NK-92 (cell line): ENCODE data around the gene F2RL3.

ENCODE experiments used
- DNase-seq: peaks from one replicate; lab custom pipeline; 2025; ENCODE audit not compliant: unreplicated experiment; lab: John Stamatoyannopoulos, UW

Gene F2RL3

DNA sequence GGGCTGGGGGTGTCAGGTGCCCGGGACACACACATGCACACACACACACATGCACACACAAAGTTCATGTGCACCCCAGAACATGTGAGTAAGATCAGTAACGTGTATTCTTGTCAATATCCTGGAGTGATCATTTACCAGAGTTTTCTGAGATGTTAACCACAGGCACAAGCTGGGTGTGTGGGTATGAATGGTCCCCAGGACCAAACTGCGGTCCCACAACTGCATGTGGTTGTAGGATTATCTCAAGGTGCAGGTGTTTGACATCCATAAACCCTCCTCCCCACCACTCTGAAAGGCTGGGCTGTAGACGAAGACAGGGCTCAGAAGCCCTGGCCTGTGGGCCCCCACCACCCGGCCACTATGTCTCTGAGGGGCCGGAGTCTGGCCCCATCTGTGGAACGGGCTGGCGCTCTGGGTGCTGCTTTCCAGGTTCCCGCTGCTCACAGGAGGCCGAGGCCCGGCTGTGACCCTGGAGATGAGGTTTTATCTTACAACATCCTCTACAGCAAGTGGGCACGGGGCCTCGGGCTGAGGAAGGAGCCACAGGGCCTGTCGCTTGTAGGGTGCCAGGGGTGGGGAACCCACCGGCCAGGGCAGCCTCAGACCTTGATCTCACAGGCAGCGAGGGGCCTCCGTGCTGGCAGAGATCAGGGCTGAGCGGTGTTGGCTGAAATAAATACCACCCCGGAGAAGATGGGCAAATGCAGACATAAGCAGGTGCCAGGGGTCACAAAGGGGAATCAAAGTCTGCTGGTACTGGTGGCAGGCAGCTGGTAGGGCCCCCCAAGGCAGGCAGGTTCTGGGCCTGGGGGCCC is 4.3 kb downstream of the F2RL3 start:
- no peak for DNase-seq

DNA sequence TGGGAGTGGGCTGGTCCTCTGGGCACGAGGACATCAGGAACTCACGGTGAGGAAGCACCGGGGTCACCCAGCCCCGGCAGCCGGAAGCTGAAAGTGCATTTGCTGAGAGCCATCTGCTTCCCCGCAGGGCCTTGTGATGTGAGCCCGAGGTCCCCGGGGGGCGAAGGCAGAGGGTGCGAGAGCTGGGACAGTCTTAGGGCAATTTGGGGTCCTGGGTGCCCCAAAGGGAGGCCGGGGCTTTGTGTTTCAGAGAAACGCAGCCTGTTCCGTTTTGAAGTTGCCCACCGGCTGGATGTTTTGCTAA is 4.8 kb downstream of the F2RL3 start:
- no peak for DNase-seq

DNA sequence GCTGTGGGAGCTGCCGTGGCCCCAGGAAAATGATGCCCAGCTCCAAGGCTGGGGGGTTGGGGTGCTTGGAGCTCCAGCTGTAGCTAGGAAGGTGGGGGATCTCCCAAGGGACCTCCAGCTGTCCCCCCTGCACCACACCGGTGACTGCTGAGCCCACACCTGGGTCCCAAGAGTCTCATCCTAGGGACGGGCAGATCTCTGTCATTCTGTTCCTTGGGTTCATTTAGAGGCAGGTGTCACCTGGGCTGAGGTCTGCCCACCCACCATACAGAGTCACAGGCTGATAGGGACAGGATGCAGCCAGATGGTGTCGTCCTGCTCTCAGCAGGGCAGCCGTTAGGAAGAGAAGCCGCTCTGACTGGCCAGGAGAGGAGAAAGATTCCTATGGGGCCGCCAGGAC is 5.3 kb downstream of the F2RL3 start:
- no peak for DNase-seq

DNA sequence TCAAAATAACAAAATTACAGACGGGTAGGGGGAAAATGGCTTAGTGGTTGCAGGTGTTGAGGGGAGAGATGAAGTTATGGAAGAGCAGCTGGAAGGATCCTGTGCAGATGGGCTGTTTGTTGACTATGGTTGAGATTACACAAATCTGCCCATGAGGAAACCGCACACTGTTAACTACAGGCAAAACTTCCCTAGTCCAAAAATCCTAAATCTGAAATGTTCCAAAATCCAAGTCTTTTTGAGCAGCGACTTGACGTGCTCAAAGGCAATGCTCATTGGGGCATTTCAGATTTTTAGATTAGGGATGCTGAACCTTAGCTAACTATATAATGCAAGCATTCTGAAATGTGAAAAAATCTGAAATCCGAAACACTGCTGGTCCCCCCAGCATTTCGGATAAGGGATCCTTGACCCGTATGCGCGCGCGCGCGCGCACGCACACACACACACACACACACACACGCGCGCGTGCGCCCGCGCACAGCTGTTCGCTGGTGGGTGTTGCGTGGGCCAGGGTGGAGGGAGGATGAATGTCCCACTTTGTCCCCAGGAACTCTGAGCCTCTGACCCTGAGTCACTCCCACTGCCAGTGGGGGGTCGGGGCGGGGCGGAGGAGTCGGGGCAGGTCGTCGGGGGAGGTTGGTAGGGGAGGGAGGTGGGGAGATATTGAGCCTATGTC is 6.8 kb downstream of the F2RL3 start:
- DNase-seq: no peak

DNA sequence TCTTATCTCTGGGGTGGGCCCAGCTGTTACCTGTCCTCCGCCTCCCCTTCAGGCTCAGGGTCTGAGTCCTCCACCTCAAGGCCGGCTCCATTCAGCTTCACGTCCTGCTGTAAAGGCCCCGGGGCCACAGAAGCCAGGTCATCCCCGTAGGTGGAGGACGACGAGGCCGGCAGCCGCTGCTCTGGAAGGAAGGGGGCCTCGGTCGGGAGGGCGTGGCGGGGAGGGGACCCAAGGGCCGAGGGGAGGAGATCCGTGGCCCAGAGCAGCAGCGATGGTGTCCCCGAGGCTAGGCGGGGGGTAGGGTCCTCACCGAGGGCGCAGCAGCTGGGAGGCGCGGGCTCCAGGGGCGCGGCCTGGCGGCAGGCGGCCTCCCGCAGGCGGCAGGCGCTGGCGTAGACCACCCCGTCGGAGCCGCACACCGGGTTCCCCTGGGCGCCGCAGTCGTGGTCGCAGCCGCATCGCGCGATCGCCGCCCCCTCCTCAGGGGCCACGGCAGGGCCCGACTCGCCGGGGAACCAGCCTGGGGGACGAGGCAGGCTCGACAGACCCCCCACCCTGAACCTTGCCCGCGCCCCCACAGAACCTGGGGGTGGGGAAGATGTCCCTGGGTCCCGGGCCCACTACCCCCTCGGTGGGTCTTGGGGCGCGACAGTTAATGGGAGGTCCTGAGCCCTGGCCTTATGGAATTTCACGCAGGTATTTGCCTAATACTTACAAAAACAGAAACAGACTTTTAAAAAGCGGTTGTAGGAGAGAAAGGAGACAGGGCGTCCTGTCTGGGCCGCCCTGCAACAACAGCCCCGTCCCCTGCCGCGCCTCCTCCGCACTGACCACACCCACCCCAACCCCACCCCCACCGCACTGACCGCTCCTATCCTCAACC is 7.6 kb downstream of the F2RL3 start:
- no peak for DNase-seq

DNA sequence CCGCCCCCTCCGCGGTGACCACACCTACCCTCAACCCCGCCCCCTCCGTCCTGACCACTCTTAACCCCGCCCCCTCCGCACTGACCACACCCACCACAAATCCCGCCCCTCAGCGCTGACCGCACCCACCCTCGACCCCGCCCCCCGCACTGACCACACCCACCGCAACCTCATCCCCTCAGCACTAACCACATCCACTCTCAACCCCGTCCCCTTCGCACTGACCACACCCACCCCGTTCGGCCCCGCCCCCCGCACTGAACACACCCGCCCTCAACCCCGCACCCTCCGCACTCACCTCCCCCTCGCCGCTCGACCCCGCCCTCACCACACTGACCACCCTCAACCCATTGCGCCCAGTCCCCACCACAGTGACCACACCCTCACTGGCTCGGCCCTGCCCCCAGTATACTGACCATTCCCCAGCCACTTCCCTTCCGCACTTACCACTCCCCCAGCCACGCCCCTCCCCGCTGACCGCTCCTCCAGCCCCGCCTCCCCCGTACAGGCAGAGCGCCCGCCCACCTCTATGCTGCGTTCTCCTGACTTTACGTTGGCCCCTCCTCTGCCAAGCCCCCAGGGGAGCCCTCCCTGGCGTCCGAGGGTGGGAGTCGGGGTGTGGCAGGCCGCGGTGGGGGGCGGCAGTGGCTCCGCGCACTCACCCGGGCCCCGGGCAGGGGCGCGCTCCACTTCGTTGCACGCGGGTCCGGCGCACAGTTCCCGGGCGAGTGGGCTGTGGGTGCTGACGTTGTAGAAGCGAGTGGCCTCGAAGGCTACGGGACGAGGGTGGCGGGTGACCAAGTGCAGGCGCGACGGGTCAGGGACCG is 8.4 kb downstream of the F2RL3 start:
- DNase-seq: no peak

DNA sequence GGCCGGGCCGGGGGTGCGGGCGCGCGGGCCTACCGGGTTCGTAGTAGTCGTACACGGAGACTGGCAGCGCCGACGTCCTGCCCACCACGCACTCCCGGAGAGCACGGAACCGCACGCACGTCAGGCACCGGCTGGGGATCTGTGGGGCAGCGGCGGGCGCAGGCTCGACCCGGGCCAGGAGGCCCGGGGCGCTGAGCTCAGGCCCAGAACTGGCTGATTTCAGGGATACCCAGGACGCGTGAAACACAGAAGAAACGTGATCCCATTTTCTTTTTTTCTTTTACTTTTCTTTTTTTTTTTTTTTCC is 9.0 kb downstream of the F2RL3 start:
- no peak for DNase-seq

DNA sequence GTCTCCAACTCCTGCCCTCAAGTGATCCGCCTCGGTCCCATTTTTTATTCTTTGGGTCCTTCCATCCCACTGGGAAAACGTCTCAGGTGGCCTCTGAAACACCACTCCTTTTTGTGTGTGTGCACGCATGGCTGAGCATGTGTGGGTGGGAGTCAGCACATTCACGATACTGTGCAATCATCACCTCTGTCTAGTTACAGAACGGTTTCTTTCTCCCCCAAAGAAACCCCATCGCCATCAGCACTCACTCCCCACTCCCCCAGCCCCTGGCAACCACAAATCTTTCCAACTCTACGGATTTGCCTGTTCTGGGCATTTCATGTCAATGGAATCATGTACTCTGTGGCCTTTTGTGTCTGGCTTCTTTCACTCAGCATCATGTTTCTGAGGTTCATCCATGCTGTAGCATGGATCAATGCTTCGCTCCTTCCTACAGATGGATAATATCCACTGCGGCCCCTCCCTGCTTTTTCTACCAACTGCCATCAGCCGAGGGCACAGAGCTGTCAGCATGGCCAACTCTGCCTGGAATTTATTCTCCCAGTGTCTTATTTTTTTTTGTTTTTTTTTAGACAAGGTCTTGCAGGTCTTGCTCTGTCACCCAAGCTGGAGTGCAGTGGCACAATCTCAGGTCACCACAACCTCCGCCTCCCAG is 9.7 kb downstream of the F2RL3 start:
- no peak for DNase-seq

DNA sequence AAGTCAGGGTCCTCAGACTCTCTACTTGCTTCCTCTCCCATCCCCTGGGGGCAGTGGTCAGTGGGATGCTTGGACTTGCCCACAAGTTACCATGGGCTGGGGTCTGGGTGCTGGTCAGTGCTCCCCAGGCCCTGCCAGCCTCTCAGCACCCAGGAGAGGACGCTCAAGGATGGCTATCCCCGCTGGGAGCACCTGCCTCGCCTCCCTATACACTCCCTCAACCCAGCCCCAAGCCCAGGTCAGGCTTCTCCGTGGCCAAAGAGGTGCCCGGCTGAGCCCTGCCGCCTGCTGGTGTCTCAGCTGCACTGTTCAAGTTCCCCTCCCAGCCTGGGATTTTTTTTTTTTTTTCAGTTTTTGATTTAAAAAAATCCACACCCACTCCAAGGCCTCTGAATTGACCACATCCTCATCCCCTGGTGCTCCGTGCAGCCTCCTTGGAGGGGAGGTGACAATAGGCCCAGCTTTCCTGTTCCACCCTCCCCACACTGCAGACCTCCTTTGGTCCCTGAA is 10.8 kb downstream of the F2RL3 start:
- no peak for DNase-seq

DNA sequence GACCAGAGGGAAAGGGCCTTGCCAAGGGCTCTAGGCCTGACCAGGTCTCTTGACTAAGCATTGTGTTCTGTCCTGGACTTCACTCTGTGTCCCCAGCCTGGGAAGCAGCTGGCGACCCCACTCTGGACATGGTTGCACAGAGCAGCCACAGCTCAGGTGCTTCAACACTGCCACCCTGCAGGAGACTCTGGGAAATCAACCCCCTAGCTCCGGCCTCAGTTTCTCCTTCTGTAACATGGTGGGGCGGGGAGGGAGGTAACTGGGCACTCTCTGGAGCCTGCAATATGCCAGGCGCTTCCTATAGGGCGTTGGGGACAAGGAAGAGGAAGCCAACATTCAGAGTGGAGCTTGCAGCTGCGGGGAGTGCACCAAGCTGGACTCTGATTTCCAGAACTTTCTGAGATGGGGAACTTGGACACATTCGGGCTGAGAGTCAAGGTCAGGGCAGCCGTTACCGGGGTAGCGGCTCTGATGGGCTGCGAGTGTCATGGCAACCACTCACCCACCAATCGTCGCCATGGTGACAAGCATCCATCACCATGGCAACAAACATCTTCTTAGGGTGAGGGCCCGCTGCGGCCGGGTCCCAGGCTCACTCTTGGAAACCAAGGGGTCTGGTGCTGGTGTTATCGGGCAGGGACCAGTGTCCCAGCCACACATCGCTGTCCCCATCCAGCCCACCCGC is 12.8 kb downstream of the F2RL3 start:
- DNase-seq: no peak

DNA sequence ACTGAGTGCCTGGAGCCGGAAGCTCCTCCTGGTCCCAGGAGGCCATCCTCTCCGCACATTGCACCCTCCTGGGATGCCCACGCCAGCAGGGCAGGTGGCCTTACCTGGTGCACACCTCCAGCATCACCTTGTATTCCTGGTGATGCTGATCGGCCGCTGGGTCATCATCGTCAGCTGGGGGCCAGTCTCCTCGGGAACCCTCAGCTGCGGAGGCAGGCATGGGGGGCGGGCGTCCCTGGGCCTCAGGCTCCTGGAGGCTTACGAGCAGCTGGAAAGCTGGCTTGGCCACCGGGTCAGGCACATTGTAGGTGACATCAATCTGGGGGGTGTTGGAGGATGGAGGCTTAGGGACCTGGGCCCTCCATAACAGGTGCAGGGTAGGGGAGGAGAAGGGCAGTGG is 13.7 kb downstream of the F2RL3 start:
- no peak for DNase-seq

DNA sequence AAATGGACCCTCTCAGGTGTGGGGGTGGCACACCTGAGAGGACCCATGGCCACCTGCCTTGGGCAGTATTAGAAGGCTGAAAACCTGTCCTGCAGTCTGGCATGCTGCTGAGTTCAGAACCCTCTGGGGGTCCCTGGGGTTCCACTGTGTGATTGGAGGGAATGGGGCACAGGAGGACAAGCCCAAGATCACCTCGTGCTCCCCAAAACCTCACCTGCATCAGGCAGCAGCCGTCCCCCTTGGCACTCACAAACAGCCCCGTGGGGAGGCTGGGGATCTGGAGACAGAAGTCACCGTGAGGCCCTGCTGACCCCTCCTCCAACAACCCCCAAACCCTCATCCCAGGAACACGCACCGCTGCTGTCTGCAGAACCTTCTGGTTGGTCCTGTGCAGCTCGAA is 14.5 kb downstream of the F2RL3 start:
- DNase-seq: no peak

DNA sequence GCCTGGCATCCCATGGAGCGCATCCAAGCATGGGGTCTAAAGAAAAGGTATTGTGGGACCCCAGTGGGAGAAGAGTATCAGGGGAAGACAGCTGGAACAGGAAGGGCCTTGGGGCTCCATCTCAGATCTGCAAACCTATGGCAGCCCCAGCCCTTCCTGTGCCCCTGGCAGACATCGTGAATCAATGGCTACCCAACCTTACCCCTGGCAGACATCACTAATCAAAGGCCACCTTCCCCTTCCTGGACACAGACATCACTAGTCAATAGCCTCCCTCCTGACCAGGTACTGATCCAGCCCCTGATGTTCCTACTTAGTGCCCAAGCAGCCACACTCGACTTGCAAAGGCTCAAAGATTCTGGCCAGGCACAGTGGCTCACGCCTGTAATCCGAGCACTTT is 15.8 kb downstream of the F2RL3 start:
- DNase-seq: no peak

DNA sequence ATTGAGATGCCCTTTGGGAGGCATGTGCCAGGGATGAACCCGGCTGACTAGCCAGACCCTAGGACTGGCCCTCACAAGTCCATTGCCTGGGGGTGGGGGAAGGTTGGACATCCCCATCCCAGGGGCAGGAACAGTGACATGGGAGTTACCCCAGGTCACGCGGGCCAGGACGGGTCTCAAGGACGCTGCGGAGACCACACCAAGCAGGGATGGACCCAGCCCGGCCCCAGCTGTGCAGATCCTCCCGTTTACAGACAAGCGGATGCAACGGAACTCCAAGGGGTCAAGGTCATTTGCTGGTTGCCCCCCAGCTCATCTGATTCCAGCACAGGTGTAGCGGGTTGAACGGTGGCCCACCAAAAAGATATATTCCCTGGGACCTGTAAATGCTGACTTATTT is 20.0 kb downstream of the F2RL3 start:
- DNase-seq: no peak

DNA sequence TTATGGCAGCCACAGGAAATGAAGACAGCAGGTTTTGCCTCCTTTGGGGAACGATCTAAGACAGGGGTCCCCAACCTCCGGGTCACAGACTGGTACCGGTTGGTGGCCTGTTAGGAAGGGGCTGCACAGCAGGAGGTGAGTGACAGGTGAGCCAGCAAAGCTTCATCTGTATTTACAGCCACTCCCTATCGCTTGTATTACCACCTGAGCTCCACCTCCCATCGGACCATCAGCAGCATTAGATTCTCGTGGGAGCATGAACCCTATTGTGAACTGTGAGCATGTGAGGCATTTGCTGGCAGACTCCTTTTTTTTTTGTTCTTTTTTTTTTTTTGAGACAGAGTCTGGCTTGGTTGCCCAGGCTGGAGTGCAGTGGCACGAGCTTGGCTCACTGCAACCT is 22.2 kb downstream of the F2RL3 start:
- DNase-seq: no peak

DNA sequence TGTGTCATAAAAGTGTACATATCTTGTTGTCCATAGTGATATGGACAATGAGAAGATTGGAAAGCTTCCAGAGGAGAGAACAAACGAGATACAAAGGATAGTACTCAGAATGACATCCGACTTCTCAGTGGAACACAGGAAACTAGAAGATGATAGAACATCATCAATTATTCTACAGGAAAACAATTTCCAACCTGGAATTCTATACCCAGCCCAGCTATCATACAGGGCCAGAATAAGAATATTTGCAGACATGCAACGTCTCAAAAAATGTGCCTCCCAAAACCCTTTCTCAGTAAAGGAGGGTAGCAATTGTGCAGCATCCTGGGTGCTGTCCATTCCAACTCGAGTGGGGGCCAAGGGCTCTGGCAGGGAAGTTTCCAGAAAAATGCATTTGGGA is 24.0 kb downstream of the F2RL3 start:
- no peak for DNase-seq

DNA sequence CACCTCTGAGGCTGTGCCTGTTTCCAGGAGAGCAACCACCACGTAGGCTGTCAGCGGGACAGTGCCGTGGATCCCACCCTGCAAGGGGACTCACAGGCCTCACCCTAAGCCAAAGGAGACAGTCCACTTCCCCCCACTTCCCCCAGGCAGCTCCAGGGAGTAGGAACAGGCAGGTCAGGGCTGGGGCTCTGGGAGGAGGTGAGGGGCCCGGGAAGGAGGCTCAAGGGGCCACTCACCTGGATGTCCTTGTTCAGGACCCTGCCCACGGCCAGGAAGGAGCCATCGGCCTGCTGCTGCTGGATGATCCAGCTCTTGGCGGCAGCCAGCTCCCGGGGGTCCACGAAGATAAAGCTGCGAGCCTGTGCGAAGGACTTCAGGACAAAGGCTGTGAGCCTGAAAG is 25.6 kb downstream of the F2RL3 start:
- DNase-seq: no peak

DNA sequence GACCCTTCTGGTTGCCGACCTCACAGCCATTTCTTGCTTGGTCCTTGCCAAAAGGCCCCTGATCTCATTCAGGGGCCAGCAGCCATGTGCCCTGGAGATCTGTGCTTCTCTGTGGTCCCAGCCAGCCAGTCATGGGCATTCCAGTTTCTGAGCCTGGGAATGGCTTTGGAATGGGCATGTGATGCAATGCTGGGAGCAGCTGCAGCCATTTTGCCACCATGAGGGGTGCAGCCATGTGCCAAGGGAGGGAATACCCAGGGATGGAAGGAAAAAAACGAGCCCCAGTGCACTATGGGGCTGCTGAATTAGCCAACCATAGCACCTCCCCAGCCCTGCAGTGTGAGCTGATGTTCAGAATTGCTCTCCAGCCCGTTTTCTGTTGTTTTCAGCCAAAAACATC is 26.3 kb downstream of the F2RL3 start:
- DNase-seq: no peak

DNA sequence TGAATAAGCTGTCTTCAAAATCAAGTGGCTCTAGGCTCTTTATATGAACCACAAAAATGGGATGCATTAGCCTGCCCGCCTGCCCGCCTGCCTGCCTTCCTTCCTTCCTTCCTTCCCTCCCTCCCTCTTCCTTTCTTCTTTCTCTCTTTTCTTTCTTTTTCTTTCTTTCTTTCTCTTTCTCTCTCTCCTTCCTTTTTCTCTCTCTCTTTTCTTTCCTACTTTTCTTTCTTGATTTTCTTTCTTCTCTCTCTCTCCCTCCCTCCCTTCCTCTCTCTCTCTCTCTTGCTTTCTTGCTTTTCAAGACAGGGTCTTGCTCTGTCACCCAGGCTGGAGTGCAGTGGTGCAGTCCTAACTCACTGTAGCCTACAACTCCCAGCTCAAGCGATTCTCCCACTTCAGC is 26.9 kb downstream of the F2RL3 start:
- no peak for DNase-seq

DNA sequence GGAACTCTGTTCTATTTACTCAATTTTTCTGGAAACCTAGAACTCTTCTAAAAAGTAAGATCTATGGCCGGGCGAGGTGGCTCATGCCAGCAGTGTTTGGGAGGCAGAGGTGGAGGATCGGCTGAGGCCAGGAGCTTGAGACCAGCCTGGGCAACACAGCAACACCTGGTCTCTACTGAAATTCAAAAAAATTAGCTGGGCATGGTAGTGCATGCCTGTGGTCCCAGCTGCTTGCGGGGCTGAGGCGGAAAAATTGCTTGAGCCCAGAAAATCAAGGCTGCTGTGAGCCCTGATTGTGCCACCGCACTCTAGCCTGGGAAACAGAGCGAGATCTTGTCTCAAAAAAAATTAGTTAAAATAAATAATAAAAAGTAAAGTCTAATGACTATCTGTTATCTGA is 28.6 kb downstream of the F2RL3 start:
- no peak for DNase-seq
